HepG2 (cell line): ENCODE results near the gene LCK. TPM values are rescaled to one million over a fixed set of nuclear protein-coding genes. Genes with fewer than 3 reads are reported as not detected.

Source experiments
- ATF5 ChIP-seq: sonication (generic); formaldehyde crosslinking; IDR thresholded peaks from 2 replicates; pipeline ENCODE4 v1.4.0; 2020; ENCODE audit warnings: mild to moderate bottlenecking, low read depth, missing genetic modification reagents
- CBX5 ChIP-seq: sonication (generic); formaldehyde crosslinking; IDR thresholded peaks from 2 replicates; pipeline ENCODE4 v1.4.0; 2020; ENCODE audit warnings: missing genetic modification reagents, borderline replicate concordance
- ETV5 ChIP-seq: IDR thresholded peaks from 2 replicates; pipeline ENCODE4 v1.6.1; 2018; ENCODE audit warnings: missing biosample characterization, missing genetic modification reagents, inconsistent platforms, borderline replicate concordance
- JARID2 ChIP-seq: sonication (generic); formaldehyde crosslinking; IDR thresholded peaks from 2 replicates; pipeline ENCODE4 v1.8.1; 2023; ENCODE audit warnings: missing genetic modification reagents, inconsistent platforms; ENCODE audit not compliant: insufficient replicate concordance
- MAX ChIP-seq: IDR thresholded peaks from 2 replicates; pipeline ENCODE4 v1.6.1; 2012; ENCODE audit warnings: inconsistent platforms
- MED8 ChIP-seq: sonication (generic); formaldehyde crosslinking; IDR thresholded peaks from 2 replicates; pipeline ENCODE4 v1.8.1; 2023; ENCODE audit warnings: mild to moderate bottlenecking, missing genetic modification reagents; ENCODE audit not compliant: insufficient replicate concordance
- THAP11 ChIP-seq: IDR thresholded peaks from 2 replicates; pipeline ENCODE4 v1.6.1; 2016; ENCODE audit warnings: missing biosample characterization, missing genetic modification reagents
- ZNF317 ChIP-seq: sonication (generic); formaldehyde crosslinking; IDR thresholded peaks from 2 replicates; pipeline ENCODE4 v1.5.0; 2020; ENCODE audit warnings: mild to moderate bottlenecking, missing genetic modification reagents
- ZNF407 ChIP-seq: sonication (generic); formaldehyde crosslinking; IDR thresholded peaks from one replicate; pipeline ENCODE4 v1.5.1; 2020; ENCODE audit warnings: mild to moderate bottlenecking, missing genetic modification reagents; ENCODE audit errors: not compliant biosample characterization
- ZNF460 ChIP-seq: sonication (generic); formaldehyde crosslinking; IDR thresholded peaks from 2 replicates; pipeline ENCODE4 v1.5.1; 2020; ENCODE audit warnings: missing genetic modification reagents, mild to moderate bottlenecking, borderline replicate concordance
- ZNF512B ChIP-seq: sonication (generic); formaldehyde crosslinking; IDR thresholded peaks from 2 replicates; pipeline ENCODE4 v1.5.1; 2020; ENCODE audit warnings: missing genetic modification reagents, mild to moderate bottlenecking, borderline replicate concordance
- ZXDC ChIP-seq: sonication (generic); formaldehyde crosslinking; IDR thresholded peaks from 2 replicates; pipeline ENCODE4 v1.5.0; 2020; ENCODE audit warnings: mild to moderate bottlenecking, missing genetic modification reagents
- polyA plus RNA-seq, 8 experiments: library from polyadenylated mRNA; depleted of rRNA in 3 of 8; stranded (reverse) in 7 of 8; unstranded in 1 of 8; fragments of >200 nt; fragmentation: Illumina TruSeq in 4 of 8; extraction: Trizol in 4 of 8; gene quantifications; 2 replicates each; pipeline versions ENCODE4 v1.2.1 to v1.2.3, GENCODE V29; 2011 to 2016; ENCODE audit warnings: low read depth in 4 of 8, missing spikeins in 1 of 8, mixed read lengths in 1 of 8; ENCODE audit not compliant: insufficient read depth in 1 of 8
- total RNA-seq, 5 experiments: library from RNA; depleted of rRNA; stranded (reverse); fragments of >200 nt; fragmentation: Illumina TruSeq; extraction: Trizol; gene quantifications; 2 replicates each; pipeline ENCODE4 v1.2.3, GENCODE V29; 2016; ENCODE audit warnings: low read depth in 1 of 5

The LCK gene
- total and polyA plus RNA-seq, 2 of the 13 experiments (the other 11 are each of a cell fraction or from before 2014, with no cell fraction given) = 0.93 to 1.8 TPM

GRCh38 chr1:32247983-32248889, 2.8 kb upstream of the LCK start (continued):
- no peak for TF ChIP-seq ZNF407 (CRISPR knock-in tag)
- TF ChIP-seq CBX5 (CRISPR knock-in tag) = peak; percentile 81; the same call in 1 of the 2 replicates
- TF ChIP-seq JARID2 = no peak
- peak; percentile 57 for TF ChIP-seq ZNF317 (CRISPR knock-in tag)
- TF ChIP-seq ETV5 (CRISPR knock-in tag) = peak; percentile 31; the same call in 1 of the 2 replicates
- peak; percentile 54; the same call in 1 of the 2 replicates for TF ChIP-seq THAP11 (CRISPR knock-in tag)
- no peak; the same call in 1 of the 2 replicates for TF ChIP-seq ZNF460 (CRISPR knock-in tag)
- TF ChIP-seq ATF5 (CRISPR knock-in tag) = no peak
- peak; percentile 57 for TF ChIP-seq MED8 (CRISPR knock-in tag)
- TF ChIP-seq ZNF512B (CRISPR knock-in tag) = 0 out of 2 replicates have a peak, but pooled peaks have one; percentile 33
- no peak for TF ChIP-seq ZXDC
- TF ChIP-seq MAX = peak; percentile 69
